Activated T-cell treated with anti-CD3 and anti-CD28 coated beads for 24 hours (primary cell): ENCODE data around the gene RBM5.

Experiments used
- DNase-seq: peaks from one replicate; pipeline ENCODE4 v3.0.0-alpha.2; 2020; ENCODE audit warnings: low read depth

RBM5 gene

GRCh38 chr3:50162034-50162883, 73.5 kb downstream of the RBM5 start:
- no peak for DNase-seq

- no peak for DNase-seq
Observed at GRCh38 chr3:50163572-50164455, 75.1 kb downstream of the RBM5 start.

- no peak for DNase-seq
Observed at GRCh38 chr3:50164481-50164880, 75.8 kb downstream of the RBM5 start.

GRCh38 chr3:50164984-50165909, 76.5 kb downstream of the RBM5 start:
- DNase-seq = no peak

- no peak for DNase-seq
Observed at GRCh38 chr3:50165910-50166538, 77.3 kb downstream of the RBM5 start.

- DNase-seq = no peak
Observed at GRCh38 chr3:50166620-50167019, 77.9 kb downstream of the RBM5 start.

- DNase-seq = no peak
Observed at GRCh38 chr3:50167069-50167840, 78.5 kb downstream of the RBM5 start.

GRCh38 chr3:50167841-50168209, 79.1 kb downstream of the RBM5 start:
- DNase-seq = no peak

GRCh38 chr3:50168388-50168787, 79.7 kb downstream of the RBM5 start:
- no peak for DNase-seq
